ENCODE data around the gene PDP2.
"Not testable (repeated sequence)": the region's sequence is repeated elsewhere in the genome, so short reads cannot be mapped to it uniquely, and the experiment has no call there.

Gene PDP2

GRCh38 chr16:66886321-66886720, 6.0 kb downstream of the PDP2 start:
- H3K27me3 Mint-ChIP-seq, result no peaks in the 10 kb centered on the region
- no peak overlapping the region for H3K27ac Mint-ChIP-seq
- H3K36me3 Mint-ChIP-seq, result peaks cover 26 to 41% of the 10 kb centered on the region in 2 donors
- no peaks in the 10 kb centered on the region for H3K9me3 Mint-ChIP-seq
- ATAC-seq (replicated peaks) (no peak), DNase-seq (no peak)
- no peak overlapping the region for H3K4me3 Mint-ChIP-seq
- peaks cover 2 to 31% of the 10 kb centered on the region in 2 donors for H3K4me1 Mint-ChIP-seq

GRCh38 chr16:66886914-66887313, 6.6 kb downstream of the PDP2 start:
- no peaks in the 10 kb centered on the region for H3K9me3 Mint-ChIP-seq
- no peak overlapping the region for H3K27ac Mint-ChIP-seq
- H3K36me3 Mint-ChIP-seq, result peaks cover 26 to 43% of the 10 kb centered on the region in 2 donors
- H3K4me1 Mint-ChIP-seq, result peaks cover 2 to 27% of the 10 kb centered on the region in 2 donors
- H3K27me3 Mint-ChIP-seq, result no peaks in the 10 kb centered on the region
- ATAC-seq (replicated peaks) (no peak), DNase-seq (no peak)
- no peak overlapping the region for H3K4me3 Mint-ChIP-seq

- Mint-ChIP-seq H3K9me3 (no peaks in the 10 kb centered on the region), H3K4me1 (peaks cover 0 to 23% of the 10 kb centered on the region in 2 donors), H3K27ac (no peak overlapping the region), H3K36me3 (peaks cover 26 to 50% of the 10 kb centered on the region in 2 donors), H3K27me3 (no peaks in the 10 kb centered on the region), H3K4me3 (no peak overlapping the region)
- DNase-seq (no peak), ATAC-seq (replicated peaks) (no peak)
These were observed 8.6 kb downstream of the PDP2 start for GRCh38 chr16:66888647-66889615.

GRCh38 chr16:66889622-66890021, 9.3 kb downstream of the PDP2 start:
- Mint-ChIP-seq H3K4me1 (peaks cover 0 to 23% of the 10 kb centered on the region in 2 donors), H3K27ac (no peak overlapping the region), H3K9me3 (no peaks in the 10 kb centered on the region), H3K4me3 (no peak overlapping the region), H3K27me3 (no peaks in the 10 kb centered on the region), H3K36me3 (peaks cover 27 to 51% of the 10 kb centered on the region in 2 donors)
- no peak for ATAC-seq (replicated peaks)
- DNase-seq, result no peak

GRCh38 chr16:66890799-66891198, 10.5 kb downstream of the PDP2 start:
- peaks cover 7 to 23% of the 10 kb centered on the region in 2 donors for H3K4me1 Mint-ChIP-seq
- DNase-seq (no peak), ATAC-seq (replicated peaks) (no peak)
- no peaks in the 10 kb centered on the region for H3K27me3 Mint-ChIP-seq
- H3K36me3 Mint-ChIP-seq, result peaks cover 21 to 42% of the 10 kb centered on the region in 2 donors
- H3K27ac Mint-ChIP-seq, result no peak overlapping the region
- no peaks in the 10 kb centered on the region for H3K9me3 Mint-ChIP-seq
- H3K4me3 Mint-ChIP-seq, result no peak overlapping the region

- DNase-seq (no peak), ATAC-seq (replicated peaks) (no peak)
- Mint-ChIP-seq H3K27me3 (no peaks in the 10 kb centered on the region), H3K27ac (no peak overlapping the region), H3K4me1 (peaks cover 10 to 23% of the 10 kb centered on the region in 2 donors), H3K4me3 (no peak overlapping the region), H3K36me3 (peaks cover 21 to 46% of the 10 kb centered on the region in 2 donors), H3K9me3 (no peaks in the 10 kb centered on the region)
These were observed 11.0 kb downstream of the PDP2 start for GRCh38 chr16:66891360-66891759.

- peaks cover 10 to 22% of the 10 kb centered on the region in 2 donors for H3K4me1 Mint-ChIP-seq
- H3K27me3 Mint-ChIP-seq, result no peaks in the 10 kb centered on the region
- no peak overlapping the region for H3K27ac Mint-ChIP-seq
- H3K36me3 Mint-ChIP-seq, result peaks cover 18 to 41% of the 10 kb centered on the region in 2 donors
- ATAC-seq (replicated peaks) (no peak), DNase-seq (no peak)
- H3K4me3 Mint-ChIP-seq, result no peak overlapping the region
- H3K9me3 Mint-ChIP-seq, result no peaks in the 10 kb centered on the region
These were observed 11.5 kb downstream of the PDP2 start for GRCh38 chr16:66891797-66892196.

- Mint-ChIP-seq H3K9me3 (no peaks in the 10 kb centered on the region), H3K36me3 (peaks cover 6 to 24% of the 10 kb centered on the region in 2 donors), H3K27me3 (no peaks in the 10 kb centered on the region), H3K4me1 (peaks cover 5 to 10% of the 10 kb centered on the region in 2 donors), H3K27ac (no peak overlapping the region), H3K4me3 (no peak overlapping the region)
- ATAC-seq (replicated peaks), result no peak
- no peak for DNase-seq
These were observed 13.7 kb downstream of the PDP2 start for GRCh38 chr16:66894055-66894454.

GRCh38 chr16:66894948-66895688, 14.8 kb downstream of the PDP2 start:
- H3K27me3 Mint-ChIP-seq, result no peaks in the 10 kb centered on the region
- H3K9me3 Mint-ChIP-seq, result no peaks in the 10 kb centered on the region
- no peak overlapping the region for H3K4me3 Mint-ChIP-seq
- peak; percentile 42 for DNase-seq
- peaks cover 5 to 10% of the 10 kb centered on the region in 2 donors for H3K4me1 Mint-ChIP-seq
- peaks cover 3 to 24% of the 10 kb centered on the region in 2 donors for H3K36me3 Mint-ChIP-seq
- peak overlapping the region; percentile 43 for H3K27ac Mint-ChIP-seq
- peak; percentile 97 to 99 for ATAC-seq (replicated peaks)

- no peak overlapping the region for H3K4me3 Mint-ChIP-seq
- H3K9me3 Mint-ChIP-seq, result no peaks in the 10 kb centered on the region
- DNase-seq, result no peak
- ATAC-seq (replicated peaks), result no peak
- H3K4me1 Mint-ChIP-seq, result peaks cover 5 to 10% of the 10 kb centered on the region in 2 donors
- no peak overlapping the region for H3K27ac Mint-ChIP-seq
- no peaks in the 10 kb centered on the region for H3K27me3 Mint-ChIP-seq
- H3K36me3 Mint-ChIP-seq, result peaks cover 3 to 24% of the 10 kb centered on the region in 2 donors
These were observed 15.3 kb downstream of the PDP2 start for GRCh38 chr16:66895689-66895979.

- no peaks in the 10 kb centered on the region for H3K27me3 Mint-ChIP-seq
- peak overlapping the region; percentile 44 for H3K27ac Mint-ChIP-seq
- ATAC-seq (replicated peaks) (no peak), DNase-seq (no peak)
- H3K4me1 Mint-ChIP-seq, result peaks cover 5 to 10% of the 10 kb centered on the region in 2 donors
- no peak overlapping the region for H3K4me3 Mint-ChIP-seq
- peaks cover 3 to 24% of the 10 kb centered on the region in 2 donors for H3K36me3 Mint-ChIP-seq
- H3K9me3 Mint-ChIP-seq, result no peaks in the 10 kb centered on the region
These were observed 15.7 kb downstream of the PDP2 start for GRCh38 chr16:66895999-66896398.

GRCh38 chr16:66896682-66897081, 16.4 kb downstream of the PDP2 start:
- not testable (repeated sequence) for ATAC-seq (replicated peaks); H3K9me3 Mint-ChIP-seq; H3K4me3 Mint-ChIP-seq; H3K27ac Mint-ChIP-seq; H3K4me1 Mint-ChIP-seq; DNase-seq; H3K27me3 Mint-ChIP-seq
- H3K36me3 Mint-ChIP-seq, result peaks cover 3 to 18% of the 10 kb centered on the region in 2 donors

- Mint-ChIP-seq H3K4me1 (peaks cover 5 to 10% of the 10 kb centered on the region in 2 donors), H3K9me3 (no peaks in the 10 kb centered on the region), H3K27ac (no peak overlapping the region), H3K27me3 (no peaks in the 10 kb centered on the region), H3K36me3 (peaks cover 3 to 13% of the 10 kb centered on the region in 2 donors), H3K4me3 (no peak overlapping the region)
- ATAC-seq (replicated peaks), result no peak
- no peak for DNase-seq
These were observed 17.9 kb downstream of the PDP2 start for GRCh38 chr16:66898207-66898606.

GRCh38 chr16:66898933-66899309, 18.6 kb downstream of the PDP2 start:
- DNase-seq (no peak), ATAC-seq (replicated peaks) (no peak)
- no peak overlapping the region for H3K27ac Mint-ChIP-seq
- H3K4me1 Mint-ChIP-seq, result peaks cover 5 to 10% of the 10 kb centered on the region in 2 donors
- H3K9me3 Mint-ChIP-seq, result no peaks in the 10 kb centered on the region
- peaks cover 3 to 12% of the 10 kb centered on the region in 2 donors for H3K36me3 Mint-ChIP-seq
- peaks cover 0 to 3% of the 10 kb centered on the region in 2 donors for H3K27me3 Mint-ChIP-seq
- H3K4me3 Mint-ChIP-seq, result no peak overlapping the region

Measured in stimulated activated naive B cell treated with anti-CD40 and anti-IgM and Interleukin-4, amounts not matched to agents 10 μg/mL and 1 μg/mL and 100 μg/mL, for 72 hours (primary cell).